Fibroblast of lung (primary cell): ENCODE measurements around the gene XKR7. TPM values are rescaled to one million over a fixed set of nuclear protein-coding genes. Genes with fewer than 3 reads are reported as not detected.

Experiments used
- DNase-seq, 2 donors: peaks; one replicate each; pipeline versions ENCODE4 v3.0.0 to v3.0.0-alpha.2; 2010; ENCODE audit warnings: low read depth in 2 of 2
- H2AFZ ChIP-seq: 2 replicates; pipeline ENCODE4 v1.5.1; 2012; ENCODE audit warnings: low read length, control low read depth, inconsistent platforms
- H3K27ac ChIP-seq: 2 replicates; pipeline ENCODE4 v1.5.1; 2011; ENCODE audit warnings: low read length, control low read depth; ENCODE audit not compliant: insufficient read depth
- H3K27me3 ChIP-seq: 2 replicates; pipeline ENCODE4 v1.5.1; 2011; ENCODE audit warnings: mild to moderate bottlenecking, low read length; ENCODE audit not compliant: control insufficient read depth, insufficient read depth
- H3K36me3 ChIP-seq: 2 replicates; pipeline ENCODE4 v1.5.1; 2011; ENCODE audit warnings: low read length; ENCODE audit not compliant: control insufficient read depth, insufficient read depth
- H3K4me1 ChIP-seq: 2 replicates; pipeline ENCODE4 v1.5.1; 2011; ENCODE audit warnings: low read length; ENCODE audit not compliant: control insufficient read depth, insufficient read depth; ENCODE audit errors: extremely low read depth
- H3K4me2 ChIP-seq: 2 replicates; pipeline ENCODE4 v1.5.1; 2011; ENCODE audit warnings: low read length, control low read depth; ENCODE audit not compliant: insufficient read depth; ENCODE audit errors: extremely low read depth
- H3K4me3 ChIP-seq, 4 experiments: fragments of 200-600 bp in 1 of 4; sonication (generic) in 1 of 4; replicated peaks in 1 of 4; 2 replicates each; pipeline ENCODE4 v1.5.1; 2011 to 2016; ENCODE audit warnings: low read length in 4 of 4, low read depth in 3 of 4, mild to moderate bottlenecking in 3 of 4, control low read depth in 2 of 4, inconsistent platforms in 1 of 4, mixed read lengths in 1 of 4; ENCODE audit not compliant: insufficient read depth in 1 of 4; ENCODE audit errors: control extremely low read depth in 1 of 4
- H3K79me2 ChIP-seq: 2 replicates; pipeline ENCODE4 v1.5.1; 2012; ENCODE audit warnings: mild to moderate bottlenecking, low read length, inconsistent platforms; ENCODE audit not compliant: control insufficient read depth, insufficient read depth
- H3K9ac ChIP-seq: 2 replicates; pipeline ENCODE4 v1.5.1; 2011; ENCODE audit warnings: mild to moderate bottlenecking, low read length, control low read depth; ENCODE audit not compliant: insufficient read depth
- H3K9me3 ChIP-seq: 2 replicates; pipeline ENCODE4 v1.5.1; 2012; ENCODE audit warnings: low read depth, low read length; ENCODE audit not compliant: control insufficient read depth, insufficient read depth
- H4K20me1 ChIP-seq: 2 replicates; pipeline ENCODE4 v1.5.1; 2011; ENCODE audit warnings: low read length; ENCODE audit not compliant: control insufficient read depth, insufficient read depth; ENCODE audit errors: extremely low read depth
- EZH2 ChIP-seq: IDR thresholded peaks from 2 replicates; pipeline ENCODE4 v1.5.1; 2012; ENCODE audit warnings: low read length, control low read depth, mild to moderate bottlenecking; ENCODE audit errors: missing control alignments
- polyA plus RNA-seq, 2 donors: library from polyadenylated mRNA; depleted of rRNA in 1 of 2; stranded (reverse) in 1 of 2; unstranded in 1 of 2; fragments of >200 nt; gene quantifications; 2 replicates each; pipeline ENCODE4 v1.2.1, GENCODE V29; 2011 to 2012; ENCODE audit warnings: missing spikeins in 1 of 2
- total RNA-seq: library from RNA; depleted of rRNA; stranded (reverse); fragments of >200 nt; gene quantifications from 2 replicates; pipeline ENCODE4 v1.2.1, GENCODE V29; 2014
- TF ChIP-seq, protein P1 (sequence below), 2 donors: IDR thresholded peaks in 1 of 2; conservative IDR thresholded peaks in 1 of 2; 1 replicate in 1 of 2; 2 replicates in 1 of 2; pipeline ENCODE4 v1.5.1; 2011 to 2012; ENCODE audit warnings: low read length in 2 of 2, control low read depth in 1 of 2, inconsistent platforms in 1 of 2, low read depth in 1 of 2, mild to moderate bottlenecking in 1 of 2

The XKR7 gene
- total and polyA plus RNA-seq, 2 donors (not counting 1 experiment from before 2014, with no cell fraction given), result not detected

GRCh38 chr20:31969991-31970390 lies 2.0 kb downstream of the XKR7 start:
- no peak overlapping the region for H3K4me2 ChIP-seq
- no peak overlapping the region for H3K4me3 ChIP-seq
- DNase-seq, result no peak

DNA sequence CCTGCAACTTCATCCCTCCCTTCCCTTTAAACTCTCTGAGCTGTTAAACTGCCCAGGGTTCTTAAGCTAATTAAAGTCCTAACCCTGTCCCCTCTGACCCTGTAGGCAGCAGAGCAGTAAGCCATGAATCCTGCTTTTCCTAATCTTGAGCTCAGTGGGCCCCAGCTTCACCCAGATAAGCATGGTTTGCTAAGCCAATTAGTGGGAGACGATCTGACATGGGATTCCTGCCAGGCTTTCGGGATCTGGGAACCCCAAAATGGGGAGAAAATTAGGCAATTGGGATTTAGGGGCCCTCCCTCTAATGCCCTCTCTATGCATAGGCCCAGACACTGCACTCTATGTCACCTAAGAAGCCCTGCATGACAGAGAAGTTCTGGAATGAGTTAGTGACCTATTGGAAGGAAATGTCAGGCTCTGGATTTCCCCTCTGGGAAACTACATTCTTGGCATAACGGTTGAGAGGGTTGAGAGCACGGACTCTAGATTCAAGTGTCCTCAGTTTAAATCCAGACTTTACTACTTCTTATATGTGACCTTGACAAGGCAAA lies 4.6 kb downstream of the XKR7 start:
- H3K4me2 ChIP-seq, result no peak overlapping the region
- H3K4me1 ChIP-seq, result no peaks in the 10 kb centered on the region
- H3K9me3 ChIP-seq, result no peaks in the 10 kb centered on the region
- no peaks in the 10 kb centered on the region for H3K79me2 ChIP-seq
- H3K36me3 ChIP-seq, result no peaks in the 10 kb centered on the region
- H3K4me3 ChIP-seq, result no peak overlapping the region
- H3K27me3 ChIP-seq, result peaks cover 10% of the 10 kb centered on the region
- no peaks in the 10 kb centered on the region for H4K20me1 ChIP-seq
- H3K27ac ChIP-seq, result no peak overlapping the region
- H2AFZ ChIP-seq, result no peak overlapping the region
- H3K9ac ChIP-seq, result no peak overlapping the region
- TF ChIP-seq, protein P1, sequence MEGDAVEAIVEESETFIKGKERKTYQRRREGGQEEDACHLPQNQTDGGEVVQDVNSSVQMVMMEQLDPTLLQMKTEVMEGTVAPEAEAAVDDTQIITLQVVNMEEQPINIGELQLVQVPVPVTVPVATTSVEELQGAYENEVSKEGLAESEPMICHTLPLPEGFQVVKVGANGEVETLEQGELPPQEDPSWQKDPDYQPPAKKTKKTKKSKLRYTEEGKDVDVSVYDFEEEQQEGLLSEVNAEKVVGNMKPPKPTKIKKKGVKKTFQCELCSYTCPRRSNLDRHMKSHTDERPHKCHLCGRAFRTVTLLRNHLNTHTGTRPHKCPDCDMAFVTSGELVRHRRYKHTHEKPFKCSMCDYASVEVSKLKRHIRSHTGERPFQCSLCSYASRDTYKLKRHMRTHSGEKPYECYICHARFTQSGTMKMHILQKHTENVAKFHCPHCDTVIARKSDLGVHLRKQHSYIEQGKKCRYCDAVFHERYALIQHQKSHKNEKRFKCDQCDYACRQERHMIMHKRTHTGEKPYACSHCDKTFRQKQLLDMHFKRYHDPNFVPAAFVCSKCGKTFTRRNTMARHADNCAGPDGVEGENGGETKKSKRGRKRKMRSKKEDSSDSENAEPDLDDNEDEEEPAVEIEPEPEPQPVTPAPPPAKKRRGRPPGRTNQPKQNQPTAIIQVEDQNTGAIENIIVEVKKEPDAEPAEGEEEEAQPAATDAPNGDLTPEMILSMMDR (conservative IDR thresholded peaks at IDR 0.05 in 1 of 2, IDR thresholded peaks at IDR 0.05 in 1 of 2; ENCODE audit: low read depth in 1 of 2, low read length in 2 of 2), result no peak
- no peak for TF ChIP-seq EZH2
- no peak for DNase-seq

More at GRCh38 chr20:31969991-31970390, 2.0 kb downstream of the XKR7 start:
- Histone ChIP-seq H3K27me3 (peaks cover 9% of the 10 kb centered on the region), H4K20me1 (no peaks in the 10 kb centered on the region), H3K9ac (no peak overlapping the region), H3K27ac (no peak overlapping the region), H3K79me2 (no peaks in the 10 kb centered on the region), H3K9me3 (no peaks in the 10 kb centered on the region), H3K36me3 (no peaks in the 10 kb centered on the region), H2AFZ (no peak overlapping the region), H3K4me1 (no peaks in the 10 kb centered on the region)
- TF ChIP-seq, protein P1 (conservative IDR thresholded peaks at IDR 0.05 in 1 of 2, IDR thresholded peaks at IDR 0.05 in 1 of 2; ENCODE audit: low read depth in 1 of 2, low read length in 2 of 2), result no peak
- no peak for TF ChIP-seq EZH2

- Histone ChIP-seq H3K9ac (no peak overlapping the region), H3K9me3 (no peaks in the 10 kb centered on the region), H3K27me3 (peaks cover 10% of the 10 kb centered on the region), H3K4me3 (no peak overlapping the region), H3K36me3 (no peaks in the 10 kb centered on the region), H3K4me2 (no peak overlapping the region), H2AFZ (no peak overlapping the region), H4K20me1 (no peaks in the 10 kb centered on the region), H3K4me1 (no peaks in the 10 kb centered on the region), H3K27ac (no peak overlapping the region), H3K79me2 (no peaks in the 10 kb centered on the region)
- TF ChIP-seq, protein P1 (conservative IDR thresholded peaks at IDR 0.05 in 1 of 2, IDR thresholded peaks at IDR 0.05 in 1 of 2; ENCODE audit: low read depth in 1 of 2, low read length in 2 of 2), result no peak
- no peak for TF ChIP-seq EZH2
- no peak for DNase-seq
Observed at GRCh38 chr20:31974296-31974695, 6.3 kb downstream of the XKR7 start.
